HEK293 (cell line): ENCODE results near the gene AP2A1.
A peak's percentile ranks its signal among the peaks of the same experiment; 100 is the strongest.

ENCODE experiments used
- CTCF ChIA-PET: fragments of 350-600 bp; formaldehyde crosslinking; extraction: SDS; loops from one replicate; lab custom pipeline; 2021; ENCODE audit warnings: antibody characterized with exemption; lab: Yijun Ruan, JAX
- POLR2A ChIA-PET: fragments of 300-600 bp; formaldehyde crosslinking; extraction: SDS; loops from one replicate; lab custom pipeline; 2020; ENCODE audit warnings: antibody characterized with exemption, inconsistent platforms; lab: Yijun Ruan, JAX
- H3K27ac ChIP-seq: fragments of 200-500 bp; sonication (Bioruptor generic); 2 replicates; pipeline ENCODE4 v1.5.1; 2014; ENCODE audit warnings: low read depth, low read length, control low read depth, inconsistent platforms; ENCODE audit errors: extremely low read depth
- H3K36me3 ChIP-seq, 2 experiments: fragments of 200-500 bp in 1 of 2; sonication (Bioruptor generic) in 1 of 2; 1 replicate in 1 of 2; 2 replicates in 1 of 2; pipeline ENCODE4 v1.5.1; 2014 to 2017; ENCODE audit warnings: inconsistent platforms in 2 of 2, low read length in 2 of 2; ENCODE audit not compliant: control insufficient read depth in 2 of 2, insufficient read depth in 1 of 2
- H3K4me1 ChIP-seq: fragments of 200-500 bp; sonication (Bioruptor generic); 2 replicates; pipeline ENCODE4 v1.5.1; 2014; ENCODE audit warnings: mild to moderate bottlenecking, low read length, inconsistent platforms; ENCODE audit not compliant: control insufficient read depth, insufficient read depth
- H3K4me3 ChIP-seq: 2 replicates; pipeline ENCODE4 v1.5.1; 2011; ENCODE audit warnings: low read depth, mild to moderate bottlenecking, control low read depth, low read length, moderate library complexity
- H3K9me3 ChIP-seq: fragments of 200-500 bp; sonication (Bioruptor generic); 2 replicates; pipeline ENCODE4 v1.5.1; 2014; ENCODE audit warnings: low read depth, low read length, inconsistent platforms; ENCODE audit not compliant: control insufficient read depth, insufficient read depth
- CTCF ChIP-seq: fragments of 450-650 bp; formaldehyde crosslinking; IDR thresholded peaks from 2 replicates; pipeline ENCODE4 v1.5.1; 2016; ENCODE audit warnings: missing biosample characterization, missing genetic modification characterization
- EGR2 ChIP-seq: fragments of 450-650 bp; formaldehyde crosslinking; IDR thresholded peaks from 2 replicates; pipeline ENCODE4 v1.5.1; 2016; ENCODE audit warnings: low read depth, missing biosample characterization, missing genetic modification characterization
- GLIS1 ChIP-seq: fragments of 450-650 bp; formaldehyde crosslinking; IDR thresholded peaks from 2 replicates; pipeline ENCODE4 v1.5.1; 2016; ENCODE audit warnings: missing biosample characterization, missing genetic modification characterization
- KLF7 ChIP-seq: fragments of 450-650 bp; formaldehyde crosslinking; IDR thresholded peaks from 2 replicates; pipeline ENCODE4 v1.5.1; 2016; ENCODE audit warnings: missing biosample characterization, missing genetic modification characterization, borderline replicate concordance
- SP7 ChIP-seq: fragments of 450-650 bp; formaldehyde crosslinking; IDR thresholded peaks from 2 replicates; pipeline ENCODE4 v1.5.1; 2016; ENCODE audit warnings: missing biosample characterization, missing genetic modification characterization
- TCF7L2 ChIP-seq: IDR thresholded peaks from 2 replicates; pipeline ENCODE4 v1.6.1; 2011; ENCODE audit warnings: low read depth, mild to moderate bottlenecking, inconsistent platforms, low read length, moderate library complexity, borderline replicate concordance
- ZBTB7A ChIP-seq: fragments of 450-650 bp; formaldehyde crosslinking; IDR thresholded peaks from 2 replicates; pipeline ENCODE4 v1.5.1; 2016; ENCODE audit warnings: low read depth, missing biosample characterization, missing genetic modification characterization
- ZFP3 ChIP-seq: fragments of 450-650 bp; formaldehyde crosslinking; IDR thresholded peaks from 2 replicates; pipeline ENCODE4 v1.5.1; 2016; ENCODE audit warnings: low read depth, missing biosample characterization, missing genetic modification characterization
- ZNF132 ChIP-seq: fragments of 450-650 bp; formaldehyde crosslinking; IDR thresholded peaks from 2 replicates; pipeline ENCODE4 v1.5.1; 2017; ENCODE audit warnings: missing biosample characterization, missing genetic modification characterization, borderline replicate concordance
- ZNF2 ChIP-seq: fragments of 450-650 bp; formaldehyde crosslinking; IDR thresholded peaks from 2 replicates; pipeline ENCODE4 v1.5.1; 2016; ENCODE audit warnings: missing biosample characterization, missing genetic modification characterization
- ZNF274 ChIP-seq, 2 experiments: fragments of 200-500 bp in 1 of 2; fragments of 450-650 bp in 1 of 2; sonication (Bioruptor generic) in 1 of 2; formaldehyde crosslinking in 1 of 2; IDR thresholded peaks; 2 replicates each; pipeline versions ENCODE4 v1.5.1 to v1.6.1; 2014 to 2016; ENCODE audit warnings: borderline replicate concordance in 1 of 2, inconsistent platforms in 1 of 2, low read length in 1 of 2, missing biosample characterization in 1 of 2, missing genetic modification characterization in 1 of 2
- ZNF280D ChIP-seq: fragments of 450-650 bp; formaldehyde crosslinking; IDR thresholded peaks from 2 replicates; pipeline ENCODE4 v1.5.1; 2016; ENCODE audit warnings: missing biosample characterization, missing genetic modification characterization
- ZNF335 ChIP-seq: fragments of 450-650 bp; formaldehyde crosslinking; conservative IDR thresholded peaks from 2 replicates; pipeline ENCODE4 v1.5.1; 2016; ENCODE audit warnings: missing biosample characterization, missing genetic modification characterization
- ZNF341 ChIP-seq: fragments of 450-650 bp; formaldehyde crosslinking; IDR thresholded peaks from 2 replicates; pipeline ENCODE4; 2016; ENCODE audit warnings: low read depth, missing biosample characterization, missing genetic modification characterization
- ZNF354C ChIP-seq: fragments of 450-650 bp; formaldehyde crosslinking; IDR thresholded peaks from 2 replicates; pipeline ENCODE4 v1.5.1; 2016; ENCODE audit warnings: missing biosample characterization, missing genetic modification characterization, low read depth, borderline replicate concordance
- ZNF362 ChIP-seq: fragments of 450-650 bp; formaldehyde crosslinking; IDR thresholded peaks from 2 replicates; pipeline ENCODE4 v1.5.1; 2016; ENCODE audit warnings: missing biosample characterization, missing genetic modification characterization
- ZNF366 ChIP-seq: fragments of 450-650 bp; formaldehyde crosslinking; conservative IDR thresholded peaks from 2 replicates; pipeline ENCODE4 v1.5.1; 2016; ENCODE audit warnings: missing biosample characterization, missing genetic modification characterization
- ZNF48 ChIP-seq: fragments of 450-650 bp; formaldehyde crosslinking; IDR thresholded peaks from 2 replicates; pipeline ENCODE4 v1.5.1; 2016; ENCODE audit warnings: missing biosample characterization, missing genetic modification characterization
- ZNF501 ChIP-seq: fragments of 450-650 bp; formaldehyde crosslinking; IDR thresholded peaks from 2 replicates; pipeline ENCODE4 v1.5.1; 2016; ENCODE audit warnings: missing biosample characterization, missing genetic modification characterization
- ZNF513 ChIP-seq: fragments of 450-650 bp; IDR thresholded peaks from 2 replicates; pipeline ENCODE4 v1.5.1; 2018; ENCODE audit warnings: missing biosample characterization, missing genetic modification characterization
- ZNF610 ChIP-seq: fragments of 450-650 bp; formaldehyde crosslinking; IDR thresholded peaks from 2 replicates; pipeline ENCODE4 v1.5.1; 2016; ENCODE audit warnings: missing biosample characterization, missing genetic modification characterization, borderline replicate concordance
- ZNF747 ChIP-seq: fragments of 450-650 bp; formaldehyde crosslinking; IDR thresholded peaks from 2 replicates; pipeline ENCODE4 v1.5.1; 2016; ENCODE audit warnings: missing biosample characterization, missing genetic modification characterization
- ZSCAN16 ChIP-seq: fragments of 450-650 bp; formaldehyde crosslinking; IDR thresholded peaks from 2 replicates; pipeline ENCODE4 v1.5.1; 2016; ENCODE audit warnings: missing biosample characterization, missing genetic modification characterization
- ZSCAN18 ChIP-seq: fragments of 450-650 bp; formaldehyde crosslinking; IDR thresholded peaks from 2 replicates; pipeline ENCODE4 v1.5.1; 2016; ENCODE audit warnings: missing biosample characterization, missing genetic modification characterization
- ZSCAN4 ChIP-seq: fragments of 450-650 bp; formaldehyde crosslinking; IDR thresholded peaks from 2 replicates; pipeline ENCODE4 v1.5.1; 2017; ENCODE audit warnings: missing biosample characterization, missing genetic modification characterization

Gene AP2A1

GRCh38 chr19:49850487-49851342 lies 83.9 kb downstream of the AP2A1 start, which contains the start of gene PTOV1:
PTOV1 (plus strand) TSS chr19:49851159.
- H3K9me3 ChIP-seq, result no peaks in the 10 kb centered on the region
- ChIA-PET CTCF (interaction anchor here (0.6 to 1.7 kb wide), 10 partner anchors 13 to 281 kb away, joined by 3 to 7 read pairs (median 4); partner anchors contain the start of gene FUZ), POLR2A (interaction anchor here (0.5 to 8.8 kb wide), 20 partner anchors 8 to 355 kb away, joined by 3 to 128 read pairs (median 4); partner anchors contain the start of genes AP2A1, ATF5, FUZ and MED25)
- peaks cover 0 to 18% of the 10 kb centered on the region in 2 experiments; a peak in 2 of 3 replicates for H3K36me3 ChIP-seq
- H3K27ac ChIP-seq, result peak within 1 kb of the TSS; percentile 99
- H3K4me3 ChIP-seq, result peak within 1 kb of the TSS; percentile 76
- peaks cover 17% of the 10 kb centered on the region; the same call in 1 of the 2 replicates for H3K4me1 ChIP-seq
- TF ChIP-seq ZSCAN4 (tag by site-specific recombination), result no peak
- TF ChIP-seq GLIS1 (tag by site-specific recombination), result peak; percentile 94
- TF ChIP-seq ZSCAN18 (tag by site-specific recombination), result no peak
- TF ChIP-seq ZSCAN16 (tag by site-specific recombination), result 0 out of 2 replicates have a peak, but pooled peaks have one; percentile 55
- TF ChIP-seq ZNF274 (IDR thresholded peaks at IDR 0.05; ENCODE audit: low read length), result no peak
- TF ChIP-seq ZNF274 (tag by site-specific recombination; IDR thresholded peaks at IDR 0.05; ENCODE audit: borderline replicate concordance), result no peak
- no peak for TF ChIP-seq ZNF362 (tag by site-specific recombination)
- TF ChIP-seq ZNF610 (tag by site-specific recombination), result peak; percentile 60; the same call in 1 of the 2 replicates
- peak; percentile 99 for TF ChIP-seq ZBTB7A
- TF ChIP-seq ZNF747 (tag by site-specific recombination), result no peak
- TF ChIP-seq ZNF366 (tag by site-specific recombination), result peak; percentile 81
- no peak for TF ChIP-seq CTCF (tag by site-specific recombination)
- no peak; the same call in 1 of the 2 replicates for TF ChIP-seq ZNF341
- TF ChIP-seq KLF7 (tag by site-specific recombination), result no peak; the same call in 1 of the 2 replicates
- TF ChIP-seq SP7 (tag by site-specific recombination), result peak; percentile 87
- peak; percentile 77 for TF ChIP-seq EGR2
- TF ChIP-seq ZNF280D (tag by site-specific recombination), result no peak
- TF ChIP-seq ZNF354C (tag by site-specific recombination), result no peak
- peak; percentile 41; the same call in 1 of the 2 replicates for TF ChIP-seq ZNF513
- TF ChIP-seq TCF7L2, result no peak
- peak; percentile 86 for TF ChIP-seq ZNF2
- TF ChIP-seq ZNF501 (tag by site-specific recombination), result peak; percentile 82; the same call in 1 of the 2 replicates
- no peak for TF ChIP-seq ZNF132 (tag by site-specific recombination)
- TF ChIP-seq ZFP3 (tag by site-specific recombination), result no peak
- TF ChIP-seq ZNF335 (tag by site-specific recombination), result peak; percentile 94
- no peak for TF ChIP-seq ZNF48 (tag by site-specific recombination)
